NCI-H2196 treated with DMSO at 0.1 percent for 48 hours (cell line): Measurements from ENCODE around the gene HBEGF.

Experiments used
- DNase-seq: peaks from one replicate; lab custom pipeline; 2025; ENCODE audit not compliant: unreplicated experiment; lab: John Stamatoyannopoulos, UW

Gene HBEGF

GRCh38 chr5:140305471-140305870 is 40.9 kb downstream of the HBEGF start:
- no peak for DNase-seq

- no peak for DNase-seq
Measured at GRCh38 chr5:140303966-140304365, 42.4 kb downstream of the HBEGF start.

- DNase-seq: peak; percentile 97
Measured at GRCh38 chr5:140302786-140303639, 43.4 kb downstream of the HBEGF start, which contains the start of gene PFDN1. TSS of gene PFDN1 (minus strand) at chr5:140303101. CDS start at chr5:140303073, 28 bp downstream.

- no peak for DNase-seq
Measured at GRCh38 chr5:140301136-140301535, 45.3 kb downstream of the HBEGF start.

- no peak for DNase-seq
Measured at GRCh38 chr5:140299056-140299455, 47.3 kb downstream of the HBEGF start.

- no peak for DNase-seq
Measured at GRCh38 chr5:140298183-140298601, 48.2 kb downstream of the HBEGF start.

- no peak for DNase-seq
Measured at GRCh38 chr5:140297283-140297682, 49.1 kb downstream of the HBEGF start.

GRCh38 chr5:140296289-140296688 is 50.1 kb downstream of the HBEGF start:
- no peak for DNase-seq

GRCh38 chr5:140295414-140295813 is 51.0 kb downstream of the HBEGF start:
- DNase-seq: peak; percentile 71

GRCh38 chr5:140294753-140295152 is 51.6 kb downstream of the HBEGF start:
- DNase-seq: no peak

GRCh38 chr5:140293849-140294100 is 52.6 kb downstream of the HBEGF start:
- no peak for DNase-seq

GRCh38 chr5:140293091-140293848 is 53.1 kb downstream of the HBEGF start:
- no peak for DNase-seq

GRCh38 chr5:140292212-140293036 is 54.0 kb downstream of the HBEGF start:
- no peak for DNase-seq

GRCh38 chr5:140287801-140288521 is 58.4 kb downstream of the HBEGF start:
- no peak for DNase-seq

GRCh38 chr5:140286424-140286823 is 60.0 kb downstream of the HBEGF start:
- DNase-seq: no peak

- no peak for DNase-seq
Measured at GRCh38 chr5:140284013-140284412, 62.4 kb downstream of the HBEGF start.
